GM19351 (cell line): ENCODE results near the gene HEATR5B.
"Not testable (repeated sequence)": the region's sequence is repeated elsewhere in the genome, so short reads cannot be mapped to it uniquely, and the experiment has no call there.

ENCODE experiments used
- ATAC-seq: cut with Tn5 transposase; IDR thresholded peaks from one replicate; pipeline ENCODE4 v1.9.1; 2021; ENCODE audit warnings: mild to moderate bottlenecking, moderate library complexity; ENCODE audit not compliant: unreplicated experiment

The HEATR5B gene

GRCh38 chr2:37068686-37069085 lies 15.5 kb downstream of the HEATR5B start:
- no peak for ATAC-seq

- ATAC-seq: no peak
Observed at GRCh38 chr2:37061776-37062175, 22.4 kb downstream of the HEATR5B start.

GRCh38 chr2:37061013-37061711 lies 23.0 kb downstream of the HEATR5B start:
- ATAC-seq: no peak

GRCh38 chr2:37060446-37060845 lies 23.7 kb downstream of the HEATR5B start:
- no peak for ATAC-seq

GRCh38 chr2:37059841-37060240 lies 24.3 kb downstream of the HEATR5B start:
- no peak for ATAC-seq

- ATAC-seq: no peak
Observed at GRCh38 chr2:37052600-37053332, 31.4 kb downstream of the HEATR5B start.

- ATAC-seq: no peak
Observed at GRCh38 chr2:37039580-37039979, 44.6 kb downstream of the HEATR5B start.

- ATAC-seq: no peak
Observed at GRCh38 chr2:37037771-37038170, 46.4 kb downstream of the HEATR5B start.

GRCh38 chr2:37029758-37030157 lies 54.4 kb downstream of the HEATR5B start:
- ATAC-seq: no peak

- no peak for ATAC-seq
Observed at GRCh38 chr2:37026050-37026449, 58.1 kb downstream of the HEATR5B start.

GRCh38 chr2:37020887-37021796 lies 63.0 kb downstream of the HEATR5B start:
- no peak for ATAC-seq

GRCh38 chr2:37020212-37020886 lies 63.8 kb downstream of the HEATR5B start:
- no peak for ATAC-seq

GRCh38 chr2:37013315-37013641 lies 70.9 kb downstream of the HEATR5B start:
- peak; percentile 7 for ATAC-seq

- ATAC-seq: no peak
Observed at GRCh38 chr2:37011130-37011529, 73.0 kb downstream of the HEATR5B start.

GRCh38 chr2:37005118-37005868 lies 78.9 kb downstream of the HEATR5B start:
- ATAC-seq: peak; percentile 100

- ATAC-seq: no peak
Observed at GRCh38 chr2:37000988-37001556, 83.1 kb downstream of the HEATR5B start.

- no peak for ATAC-seq
Observed at GRCh38 chr2:37000318-37000717, 83.9 kb downstream of the HEATR5B start.

- not testable (repeated sequence) for ATAC-seq
Observed at GRCh38 chr2:36999416-36999815, 84.8 kb downstream of the HEATR5B start.

GRCh38 chr2:36993841-36994620 lies 90.1 kb downstream of the HEATR5B start:
- no peak for ATAC-seq
